K562 (cell line): Measurements from ENCODE around the gene PLOD1. TPM values are rescaled to one million over a fixed set of nuclear protein-coding genes. Genes with fewer than 3 reads are reported as not detected.
A peak's percentile ranks its signal among the peaks of the same experiment; 100 is the strongest.

ENCODE experiments used
- ATAC-seq: fragments of 200-7000 bp; cut with Tn5 transposase; 3 replicates; pipeline ENCODE4 v1.9.1; 2020; ENCODE audit warnings: moderate library complexity
- BruUV-seq: library from RNA; stranded (reverse); fragments of 400-500 nt; replicated peaks from 2 replicates; lab custom pipeline; 2021; lab: Mats Ljungman, UMichigan
- CTCF ChIA-PET: fragments of 300-600 bp; formaldehyde crosslinking; extraction: SDS; loops from one replicate; lab custom pipeline; 2021; ENCODE audit warnings: low intra/inter-chr PET ratio; lab: Yijun Ruan, JAX
- POLR2A ChIA-PET: fragments of 300-600, 350-650 bp; sonication (Branson Sonifier 250); formaldehyde crosslinking; extraction: SDS; loops from one replicate; lab custom pipeline; 2021; ENCODE audit warnings: antibody characterized with exemption, inconsistent platforms; lab: Yijun Ruan, JAX
- DNase-seq, 4 experiments: peaks; one replicate each; pipeline versions ENCODE4 v3.0.0 to v3.0.0-alpha.2; 2011 to 2018; ENCODE audit warnings: low spot score in 3 of 4, mixed read lengths in 3 of 4; ENCODE audit errors: extremely low read depth in 1 of 4
- FAIRE-seq: peaks from 2 replicates; lab custom pipeline; 2011; peaks lifted over from hg19 to GRCh38; lab: Jason Lieb, UNC
- H2AFZ ChIP-seq: 2 replicates; pipeline ENCODE4 v1.6.0; 2011; ENCODE audit warnings: low read depth, low read length, control low read depth, inconsistent platforms
- H3K27ac ChIP-seq: fragments of 200-600 bp; 3 replicates; pipeline ENCODE4 v1.8.0; 2011; ENCODE audit warnings: low read depth, mild to moderate bottlenecking, control low read depth, inconsistent platforms, low read length, moderate library complexity, mixed read lengths; ENCODE audit errors: extremely low read depth
- H3K27me3 ChIP-seq, 2 experiments: fragments of 300-600 bp in 1 of 2; 2 replicates in 1 of 2; 3 replicates in 1 of 2; pipeline versions ENCODE4 v1.6.0 to v1.8.0; 2011; ENCODE audit warnings: inconsistent platforms in 2 of 2, low read length in 2 of 2, mild to moderate bottlenecking in 1 of 2, mixed read lengths in 1 of 2, moderate library complexity in 1 of 2; ENCODE audit not compliant: control insufficient read depth in 2 of 2, insufficient read depth in 2 of 2
- H3K36me3 ChIP-seq: fragments of 300-600 bp; 3 replicates; pipeline ENCODE4 v1.8.0; 2011; ENCODE audit warnings: mild to moderate bottlenecking, low read length, inconsistent platforms; ENCODE audit not compliant: control insufficient read depth, insufficient read depth
- H3K4me1 ChIP-seq, 2 experiments: fragments of 200-600 bp in 1 of 2; replicated peaks in 1 of 2; 2 replicates in 1 of 2; 3 replicates in 1 of 2; pipeline versions ENCODE4 v1.5.1 to v1.8.0; 2011; ENCODE audit warnings: inconsistent platforms in 2 of 2, low read length in 2 of 2, mild to moderate bottlenecking in 1 of 2, mixed read lengths in 1 of 2, moderate library complexity in 1 of 2; ENCODE audit not compliant: control insufficient read depth in 2 of 2, insufficient read depth in 2 of 2
- H3K4me2 ChIP-seq: 2 replicates; pipeline ENCODE4 v1.6.1; 2011; ENCODE audit warnings: low read length, control low read depth, inconsistent platforms, mixed read lengths; ENCODE audit not compliant: insufficient read depth
- H3K4me3 ChIP-seq: fragments of 200-600 bp; sonication (generic), shearing (Covaris generic); 2 replicates; pipeline ENCODE4 v1.5.1; 2016; ENCODE audit warnings: control low read depth, inconsistent platforms
- H3K79me2 ChIP-seq: fragments of 200-600 bp; 3 replicates; pipeline ENCODE4 v1.8.0; 2011; ENCODE audit warnings: low read length, inconsistent platforms; ENCODE audit not compliant: control insufficient read depth, insufficient read depth
- H3K9ac ChIP-seq, 2 experiments: 2 replicates each; pipeline versions ENCODE4 v1.6.0 to v1.6.1; 2011; ENCODE audit warnings: low read depth in 2 of 2, low read length in 2 of 2, control low read depth in 1 of 2, inconsistent platforms in 1 of 2, mild to moderate bottlenecking in 1 of 2, mixed read lengths in 1 of 2; ENCODE audit not compliant: insufficient read depth in 1 of 2
- H3K9me1 ChIP-seq: one replicate; pipeline ENCODE4 v1.6.0; 2011; ENCODE audit warnings: inconsistent platforms, mild to moderate bottlenecking, low read length, moderate library complexity; ENCODE audit not compliant: control insufficient read depth, insufficient read depth
- H3K9me3 ChIP-seq: replicated peaks from 2 replicates; pipeline ENCODE4 v1.5.1; 2011; ENCODE audit warnings: low read depth, low read length, inconsistent platforms; ENCODE audit not compliant: control insufficient read depth, insufficient read depth
- H4K20me1 ChIP-seq: replicated peaks from 2 replicates; pipeline ENCODE4 v1.6.1; 2011; ENCODE audit warnings: low read length, inconsistent platforms, mixed read lengths; ENCODE audit not compliant: control insufficient read depth, insufficient read depth
- DIDO1 ChIP-seq: fragments of 450-650 bp; IDR thresholded peaks from 2 replicates; pipeline ENCODE4 v1.6.1; 2016; ENCODE audit warnings: low read depth, missing biosample characterization, missing genetic modification characterization
- FOXK2 ChIP-seq, 2 experiments: fragments of 450-650 bp; IDR thresholded peaks in 1 of 2; conservative IDR thresholded peaks in 1 of 2; 2 replicates each; pipeline ENCODE4 v1.6.1; 2016; ENCODE audit warnings: low read depth in 2 of 2, mild to moderate bottlenecking in 1 of 2
- L3MBTL2 ChIP-seq: fragments of 450-650 bp; IDR thresholded peaks from 2 replicates; pipeline ENCODE4 v1.6.1; 2016; ENCODE audit warnings: mild to moderate bottlenecking, moderate library complexity
- MCM3 ChIP-seq: fragments of 450-650 bp; IDR thresholded peaks from 2 replicates; pipeline ENCODE4 v1.6.1; 2016
- NFIC ChIP-seq: fragments of 450-650 bp; IDR thresholded peaks from 2 replicates; pipeline ENCODE4 v1.6.1; 2017; ENCODE audit warnings: mild to moderate bottlenecking, inconsistent platforms
- RBBP5 ChIP-seq: fragments of 200-600 bp; sonication (generic); IDR thresholded peaks from 2 replicates; pipeline ENCODE4 v1.6.1; 2012; ENCODE audit warnings: borderline replicate concordance, mild to moderate bottlenecking, low read length, control low read depth, inconsistent platforms; ENCODE audit not compliant: insufficient read depth, poor library complexity, severe bottlenecking
- WGBS: fragments of 100-300 bp; shearing (Covaris generic); methylation state at CpG from one replicate; pipeline ENCODE4 v1.1.6; 2016; ENCODE audit warnings: low coverage, mixed read lengths; ENCODE audit not compliant: insufficient coverage; ENCODE audit errors: missing lambda C conversion rate; 5-methylcytosine and 5-hydroxymethylcytosine counted together
- in situ Hi-C: fragments of 300-500 bp; cut with MboI; formaldehyde crosslinking; loops from 4 replicates; pipeline ENCODE4 v1.15.0; 2018; ENCODE audit warnings: inconsistent platforms, mixed read lengths
- intact Hi-C: fragments of 100-400 bp; cut with micrococcal nuclease; formaldehyde crosslinking; loops from 2 replicates; pipeline ENCODE4 v1.14.2; 2022
- polyA plus RNA-seq, 8 experiments: library from polyadenylated mRNA; depleted of rRNA in 4 of 8; stranded (reverse) in 5 of 8; unstranded in 3 of 8; fragments of >200 nt; fragmentation: Nextera tagmentation in 2 of 8; fragmentation: Illumina TruSeq in 1 of 8; extraction: Ambion mirVana in 2 of 8; extraction: Trizol in 1 of 8; gene quantifications; 2 replicates each; pipeline versions ENCODE4 v1.2.1 to v1.2.3, GENCODE V29; 2011 to 2014; ENCODE audit warnings: inconsistent platforms in 1 of 8, missing spikeins in 1 of 8
- total RNA-seq, 7 experiments: library from RNA; depleted of rRNA in 6 of 7; stranded (reverse); fragments of >200 nt in 6 of 7; fragmentation: Illumina TruSeq in 2 of 7; extraction: Trizol in 2 of 7; gene quantifications; 2 replicates each; pipeline versions ENCODE4 v1.2.1 to v1.2.3, GENCODE V29; 2011 to 2021; ENCODE audit warnings: low replicate concordance in 1 of 7
- TF ChIP-seq, protein P1 (sequence below): fragments of 250-450 bp; sonication (Bioruptor Pico); IDR thresholded peaks from 2 replicates; pipeline ENCODE4 v1.8.0; 2022; ENCODE audit warnings: inconsistent platforms
- TF ChIP-seq, protein P2 (sequence below): fragments of 450-650 bp; IDR thresholded peaks from 2 replicates; pipeline ENCODE4 v1.6.1; 2016; ENCODE audit warnings: mild to moderate bottlenecking, moderate library complexity

The PLOD1 gene
- total and polyA plus RNA-seq, 9 of the 15 experiments (the other 6 are each of a cell fraction or from before 2014, with no cell fraction given): 16.6 to 90.8 (median 52.7) TPM

DNA sequence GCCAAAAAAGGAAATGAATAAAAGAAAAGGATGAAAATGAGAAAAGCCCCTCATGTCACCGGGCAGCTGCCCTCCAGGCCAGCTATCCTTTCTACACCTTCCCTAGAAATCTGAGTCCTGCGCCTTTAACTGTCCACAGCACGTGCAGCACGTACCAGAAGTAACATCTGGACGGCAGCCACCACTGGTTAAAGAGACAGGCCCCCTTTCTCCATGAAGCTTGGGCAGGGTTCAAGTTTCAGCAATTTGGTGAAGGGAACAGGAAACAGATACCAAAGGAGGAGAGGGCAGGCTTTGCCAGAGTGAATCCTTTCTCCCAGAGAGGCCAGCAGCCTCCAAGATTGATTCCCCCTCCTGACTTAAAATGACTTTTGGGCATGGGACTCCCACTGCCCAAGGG, 4.7 kb upstream of the PLOD1 start:
- Histone ChIP-seq H3K36me3 (peaks cover 2% of the 10 kb centered on the region; the same call in 1 of the 3 replicates), H3K9me1 (no peaks in the 10 kb centered on the region), H3K27ac (peak overlapping the region; percentile 50), H3K79me2 (peaks cover 23% of the 10 kb centered on the region), H3K9me3 (no peaks in the 10 kb centered on the region), H4K20me1 (peaks cover 3% of the 10 kb centered on the region; the same call in 1 of the 2 replicates), H3K4me1 (peaks cover 29 to 50% of the 10 kb centered on the region in 2 experiments), H3K4me3 (no peak overlapping the region), H3K4me2 (peak overlapping the region; percentile 37; the same call in 1 of the 2 replicates), H2AFZ (peak overlapping the region; percentile 89), H3K9ac (peak overlapping the region; percentile 23 to 52; a peak in 3 of 4 replicates), H3K27me3 (no peaks in the 10 kb centered on the region)
- intact Hi-C loops (loop anchor here (5.0 kb wide), 1 partner anchor 87 kb away; the partner anchor contains the start of gene MIIP), in situ Hi-C loops (no loop called here)
- WGBS: 3% methylated on average over 5 of the region's 5 CpGs
- ATAC-seq: peak; percentile 59
- peak; percentile 80 for FAIRE-seq
- BruUV-seq: no TSS peak
- ChIA-PET POLR2A (interaction anchor here (0.6 to 6.3 kb wide), 5 partner anchors 10 to 122 kb away, joined by 3 to 130 read pairs (median 3); no protein-coding TSS in a partner anchor), CTCF (no interaction called here)
- peak in 3 of 4 experiments; percentile 31 to 88 (median 76) for DNase-seq
- TF ChIP-seq L3MBTL2 (peak; percentile 88), NFIC (peak; percentile 92), DIDO1 (tag) (peak; percentile 75), MCM3 (no peak), FOXK2 (conservative IDR thresholded peaks at IDR 0.05 in 1 of 2, IDR thresholded peaks at IDR 0.05 in 1 of 2; ENCODE audit: low read depth in 2 of 2) (peak; percentile 74 to 86), RBBP5 (no peak)
- TF ChIP-seq, protein P1, sequence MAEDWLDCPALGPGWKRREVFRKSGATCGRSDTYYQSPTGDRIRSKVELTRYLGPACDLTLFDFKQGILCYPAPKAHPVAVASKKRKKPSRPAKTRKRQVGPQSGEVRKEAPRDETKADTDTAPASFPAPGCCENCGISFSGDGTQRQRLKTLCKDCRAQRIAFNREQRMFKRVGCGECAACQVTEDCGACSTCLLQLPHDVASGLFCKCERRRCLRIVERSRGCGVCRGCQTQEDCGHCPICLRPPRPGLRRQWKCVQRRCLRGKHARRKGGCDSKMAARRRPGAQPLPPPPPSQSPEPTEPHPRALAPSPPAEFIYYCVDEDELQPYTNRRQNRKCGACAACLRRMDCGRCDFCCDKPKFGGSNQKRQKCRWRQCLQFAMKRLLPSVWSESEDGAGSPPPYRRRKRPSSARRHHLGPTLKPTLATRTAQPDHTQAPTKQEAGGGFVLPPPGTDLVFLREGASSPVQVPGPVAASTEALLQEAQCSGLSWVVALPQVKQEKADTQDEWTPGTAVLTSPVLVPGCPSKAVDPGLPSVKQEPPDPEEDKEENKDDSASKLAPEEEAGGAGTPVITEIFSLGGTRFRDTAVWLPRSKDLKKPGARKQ (CRISPR knock-in tag): no peak
- TF ChIP-seq, protein P2, sequence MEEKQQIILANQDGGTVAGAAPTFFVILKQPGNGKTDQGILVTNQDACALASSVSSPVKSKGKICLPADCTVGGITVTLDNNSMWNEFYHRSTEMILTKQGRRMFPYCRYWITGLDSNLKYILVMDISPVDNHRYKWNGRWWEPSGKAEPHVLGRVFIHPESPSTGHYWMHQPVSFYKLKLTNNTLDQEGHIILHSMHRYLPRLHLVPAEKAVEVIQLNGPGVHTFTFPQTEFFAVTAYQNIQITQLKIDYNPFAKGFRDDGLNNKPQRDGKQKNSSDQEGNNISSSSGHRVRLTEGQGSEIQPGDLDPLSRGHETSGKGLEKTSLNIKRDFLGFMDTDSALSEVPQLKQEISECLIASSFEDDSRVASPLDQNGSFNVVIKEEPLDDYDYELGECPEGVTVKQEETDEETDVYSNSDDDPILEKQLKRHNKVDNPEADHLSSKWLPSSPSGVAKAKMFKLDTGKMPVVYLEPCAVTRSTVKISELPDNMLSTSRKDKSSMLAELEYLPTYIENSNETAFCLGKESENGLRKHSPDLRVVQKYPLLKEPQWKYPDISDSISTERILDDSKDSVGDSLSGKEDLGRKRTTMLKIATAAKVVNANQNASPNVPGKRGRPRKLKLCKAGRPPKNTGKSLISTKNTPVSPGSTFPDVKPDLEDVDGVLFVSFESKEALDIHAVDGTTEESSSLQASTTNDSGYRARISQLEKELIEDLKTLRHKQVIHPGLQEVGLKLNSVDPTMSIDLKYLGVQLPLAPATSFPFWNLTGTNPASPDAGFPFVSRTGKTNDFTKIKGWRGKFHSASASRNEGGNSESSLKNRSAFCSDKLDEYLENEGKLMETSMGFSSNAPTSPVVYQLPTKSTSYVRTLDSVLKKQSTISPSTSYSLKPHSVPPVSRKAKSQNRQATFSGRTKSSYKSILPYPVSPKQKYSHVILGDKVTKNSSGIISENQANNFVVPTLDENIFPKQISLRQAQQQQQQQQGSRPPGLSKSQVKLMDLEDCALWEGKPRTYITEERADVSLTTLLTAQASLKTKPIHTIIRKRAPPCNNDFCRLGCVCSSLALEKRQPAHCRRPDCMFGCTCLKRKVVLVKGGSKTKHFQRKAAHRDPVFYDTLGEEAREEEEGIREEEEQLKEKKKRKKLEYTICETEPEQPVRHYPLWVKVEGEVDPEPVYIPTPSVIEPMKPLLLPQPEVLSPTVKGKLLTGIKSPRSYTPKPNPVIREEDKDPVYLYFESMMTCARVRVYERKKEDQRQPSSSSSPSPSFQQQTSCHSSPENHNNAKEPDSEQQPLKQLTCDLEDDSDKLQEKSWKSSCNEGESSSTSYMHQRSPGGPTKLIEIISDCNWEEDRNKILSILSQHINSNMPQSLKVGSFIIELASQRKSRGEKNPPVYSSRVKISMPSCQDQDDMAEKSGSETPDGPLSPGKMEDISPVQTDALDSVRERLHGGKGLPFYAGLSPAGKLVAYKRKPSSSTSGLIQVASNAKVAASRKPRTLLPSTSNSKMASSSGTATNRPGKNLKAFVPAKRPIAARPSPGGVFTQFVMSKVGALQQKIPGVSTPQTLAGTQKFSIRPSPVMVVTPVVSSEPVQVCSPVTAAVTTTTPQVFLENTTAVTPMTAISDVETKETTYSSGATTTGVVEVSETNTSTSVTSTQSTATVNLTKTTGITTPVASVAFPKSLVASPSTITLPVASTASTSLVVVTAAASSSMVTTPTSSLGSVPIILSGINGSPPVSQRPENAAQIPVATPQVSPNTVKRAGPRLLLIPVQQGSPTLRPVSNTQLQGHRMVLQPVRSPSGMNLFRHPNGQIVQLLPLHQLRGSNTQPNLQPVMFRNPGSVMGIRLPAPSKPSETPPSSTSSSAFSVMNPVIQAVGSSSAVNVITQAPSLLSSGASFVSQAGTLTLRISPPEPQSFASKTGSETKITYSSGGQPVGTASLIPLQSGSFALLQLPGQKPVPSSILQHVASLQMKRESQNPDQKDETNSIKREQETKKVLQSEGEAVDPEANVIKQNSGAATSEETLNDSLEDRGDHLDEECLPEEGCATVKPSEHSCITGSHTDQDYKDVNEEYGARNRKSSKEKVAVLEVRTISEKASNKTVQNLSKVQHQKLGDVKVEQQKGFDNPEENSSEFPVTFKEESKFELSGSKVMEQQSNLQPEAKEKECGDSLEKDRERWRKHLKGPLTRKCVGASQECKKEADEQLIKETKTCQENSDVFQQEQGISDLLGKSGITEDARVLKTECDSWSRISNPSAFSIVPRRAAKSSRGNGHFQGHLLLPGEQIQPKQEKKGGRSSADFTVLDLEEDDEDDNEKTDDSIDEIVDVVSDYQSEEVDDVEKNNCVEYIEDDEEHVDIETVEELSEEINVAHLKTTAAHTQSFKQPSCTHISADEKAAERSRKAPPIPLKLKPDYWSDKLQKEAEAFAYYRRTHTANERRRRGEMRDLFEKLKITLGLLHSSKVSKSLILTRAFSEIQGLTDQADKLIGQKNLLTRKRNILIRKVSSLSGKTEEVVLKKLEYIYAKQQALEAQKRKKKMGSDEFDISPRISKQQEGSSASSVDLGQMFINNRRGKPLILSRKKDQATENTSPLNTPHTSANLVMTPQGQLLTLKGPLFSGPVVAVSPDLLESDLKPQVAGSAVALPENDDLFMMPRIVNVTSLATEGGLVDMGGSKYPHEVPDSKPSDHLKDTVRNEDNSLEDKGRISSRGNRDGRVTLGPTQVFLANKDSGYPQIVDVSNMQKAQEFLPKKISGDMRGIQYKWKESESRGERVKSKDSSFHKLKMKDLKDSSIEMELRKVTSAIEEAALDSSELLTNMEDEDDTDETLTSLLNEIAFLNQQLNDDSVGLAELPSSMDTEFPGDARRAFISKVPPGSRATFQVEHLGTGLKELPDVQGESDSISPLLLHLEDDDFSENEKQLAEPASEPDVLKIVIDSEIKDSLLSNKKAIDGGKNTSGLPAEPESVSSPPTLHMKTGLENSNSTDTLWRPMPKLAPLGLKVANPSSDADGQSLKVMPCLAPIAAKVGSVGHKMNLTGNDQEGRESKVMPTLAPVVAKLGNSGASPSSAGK: peak; percentile 77
